ENCODE results near the gene PRR9. TPM values are rescaled to one million over a fixed set of nuclear protein-coding genes. Genes with fewer than 3 reads are reported as not detected.

Gene PRR9
- total and polyA plus RNA-seq, 2 experiments from 2014 or later: not detected

DNA sequence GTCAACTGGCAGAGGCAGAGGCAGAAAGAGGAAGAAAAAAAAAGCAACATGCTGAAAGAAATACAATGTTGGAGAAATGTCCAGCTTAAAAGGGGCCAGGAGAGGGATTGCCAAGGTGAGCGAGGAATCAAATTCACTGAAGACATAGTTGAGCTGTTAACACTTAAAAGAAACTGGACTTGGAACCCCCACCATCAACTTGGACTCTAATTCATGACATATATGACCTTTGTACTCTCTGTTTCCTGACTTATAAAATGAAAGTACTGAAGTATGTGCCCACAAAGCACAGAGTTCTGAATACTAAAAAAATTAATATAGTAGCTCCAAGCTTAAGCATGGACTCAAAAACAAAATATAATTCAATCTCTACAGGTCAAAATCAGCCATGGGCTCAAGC lies 16.1 kb downstream of the PRR9 start:
- H3K27me3 ChIP-seq (ENCODE audit: insufficient read depth): no peaks in the 10 kb centered on the region
- H3F3A ChIP-seq (replicated peaks; ENCODE audit: low read depth): no peaks in the 10 kb centered on the region
- DNase-seq (ENCODE audit: low spot score) (no peak), ATAC-seq (no peak)
- no peaks in the 10 kb centered on the region for H3K9me2 ChIP-seq (ENCODE audit: insufficient read depth)
- no peak overlapping the region for H2AFZ ChIP-seq
- no peaks in the 10 kb centered on the region; the same call in 1 of the 3 replicates for H3K9me3 Mint-ChIP-seq
- H3K27me3 Mint-ChIP-seq (ENCODE audit: insufficient read depth, low read depth, poor library complexity): peaks cover 2% of the 10 kb centered on the region
- no peaks in the 10 kb centered on the region for H4K20me1 ChIP-seq (replicated peaks; ENCODE audit: insufficient read depth)
- H3K36me3 ChIP-seq (ENCODE audit: insufficient read depth): no peaks in the 10 kb centered on the region
- H3K36me3 Mint-ChIP-seq (ENCODE audit: low read depth): no peaks in the 10 kb centered on the region
- no peak overlapping the region for H3K4me3 Mint-ChIP-seq
- no peak overlapping the region for H3K27ac Mint-ChIP-seq
- H3K4me1 ChIP-seq (ENCODE audit: insufficient read depth): no peaks in the 10 kb centered on the region
- no peaks in the 10 kb centered on the region for H3K4me1 Mint-ChIP-seq
- no peak overlapping the region for H3K4me2 ChIP-seq
- no peaks in the 10 kb centered on the region for H3K79me2 ChIP-seq (replicated peaks; ENCODE audit: insufficient read depth)
- no peak overlapping the region for H3K27ac ChIP-seq (ENCODE audit: low read depth)
- no peak overlapping the region for H3K4me3 ChIP-seq
- TF ChIP-seq ZNF331 (CRISPR knock-in tag; IDR thresholded peaks at IDR 0.05; ENCODE audit: low read depth) (no peak), JUNB (IDR thresholded peaks at IDR 0.05; ENCODE audit: unreplicated experiment) (no peak)

GRCh38 chr1:153238527-153238926 lies 21.1 kb downstream of the PRR9 start:
- Histone ChIP-seq H3K27ac (ENCODE audit: low read depth) (no peak overlapping the region), H3K4me3 (no peak overlapping the region), H3K4me2 (no peak overlapping the region), H2AFZ (no peak overlapping the region), H3K9me2 (ENCODE audit: insufficient read depth) (no peaks in the 10 kb centered on the region), H3K27me3 (ENCODE audit: insufficient read depth) (no peaks in the 10 kb centered on the region), H3F3A (replicated peaks; ENCODE audit: low read depth) (no peaks in the 10 kb centered on the region), H3K4me1 (ENCODE audit: insufficient read depth) (no peaks in the 10 kb centered on the region), H4K20me1 (replicated peaks; ENCODE audit: insufficient read depth) (no peaks in the 10 kb centered on the region), H3K36me3 (ENCODE audit: insufficient read depth) (no peaks in the 10 kb centered on the region), H3K79me2 (replicated peaks; ENCODE audit: insufficient read depth) (no peaks in the 10 kb centered on the region)
- H3K27me3 Mint-ChIP-seq (ENCODE audit: insufficient read depth, low read depth, poor library complexity): no peaks in the 10 kb centered on the region
- TF ChIP-seq ETS1 (IDR thresholded peaks at IDR 0.05) (no peak), CTCF (conservative IDR thresholded peaks at IDR 0.05; ENCODE audit: low read depth in 2 of 2) (peak; percentile 47 to 64), EZH2 (IDR thresholded peaks at IDR 0.05; ENCODE audit: low read depth, unreplicated experiment) (no peak), ZNF331 (CRISPR knock-in tag; IDR thresholded peaks at IDR 0.05; ENCODE audit: low read depth) (no peak), JUNB (IDR thresholded peaks at IDR 0.05; ENCODE audit: unreplicated experiment) (no peak)
- H3K9me3 Mint-ChIP-seq: no peaks in the 10 kb centered on the region
- H3K27ac Mint-ChIP-seq: no peak overlapping the region
- DNase-seq (ENCODE audit: low spot score) (peak; percentile 51), ATAC-seq (peak; percentile 84)
- H3K4me1 Mint-ChIP-seq: no peaks in the 10 kb centered on the region
- no peaks in the 10 kb centered on the region for H3K36me3 Mint-ChIP-seq (ENCODE audit: low read depth)
- H3K4me3 Mint-ChIP-seq: no peak overlapping the region

- H3K4me3 Mint-ChIP-seq: no peak overlapping the region
- 0 out of 3 replicates have a peak, but pooled peaks cover 2% of the 10 kb centered on the region for H3K9me3 Mint-ChIP-seq
- H3K4me3 ChIP-seq: no peak overlapping the region
- no peak overlapping the region for H3K27ac Mint-ChIP-seq
- no peaks in the 10 kb centered on the region for H4K20me1 ChIP-seq (replicated peaks; ENCODE audit: insufficient read depth)
- DNase-seq (ENCODE audit: low spot score): no peak
- no peaks in the 10 kb centered on the region for H3K27me3 Mint-ChIP-seq (ENCODE audit: insufficient read depth, low read depth, poor library complexity)
- H3K36me3 Mint-ChIP-seq (ENCODE audit: low read depth): no peaks in the 10 kb centered on the region
- no peak for ATAC-seq
- peaks cover 3% of the 10 kb centered on the region; the same call in 1 of the 2 replicates for H3K9me2 ChIP-seq (ENCODE audit: insufficient read depth)
- no peaks in the 10 kb centered on the region for H3K36me3 ChIP-seq (ENCODE audit: insufficient read depth)
- H3K79me2 ChIP-seq (replicated peaks; ENCODE audit: insufficient read depth): no peaks in the 10 kb centered on the region
- H3K4me1 ChIP-seq (ENCODE audit: insufficient read depth): no peaks in the 10 kb centered on the region
- no peaks in the 10 kb centered on the region for H3F3A ChIP-seq (replicated peaks; ENCODE audit: low read depth)
- H3K4me1 Mint-ChIP-seq: no peaks in the 10 kb centered on the region
- H3K4me2 ChIP-seq: no peak overlapping the region
- no peaks in the 10 kb centered on the region for H3K27me3 ChIP-seq (ENCODE audit: insufficient read depth)
- no peak overlapping the region for H2AFZ ChIP-seq
- H3K27ac ChIP-seq (ENCODE audit: low read depth): no peak overlapping the region
- TF ChIP-seq EZH2 (IDR thresholded peaks at IDR 0.05; ENCODE audit: low read depth, unreplicated experiment) (no peak), ZNF331 (CRISPR knock-in tag; IDR thresholded peaks at IDR 0.05; ENCODE audit: low read depth) (no peak), ZNF114 (CRISPR knock-in tag; IDR thresholded peaks at IDR 0.05) (no peak), JUNB (IDR thresholded peaks at IDR 0.05; ENCODE audit: unreplicated experiment) (no peak), STAT1 (IDR thresholded peaks at IDR 0.05; ENCODE audit: unreplicated experiment) (no peak), CTCF (conservative IDR thresholded peaks at IDR 0.05; ENCODE audit: low read depth in 2 of 2) (no peak), CREB1 (CRISPR knock-in tag; IDR thresholded peaks at IDR 0.05; ENCODE audit: low read depth) (no peak), ETS1 (IDR thresholded peaks at IDR 0.05) (no peak)
These were observed 24.8 kb downstream of the PRR9 start for GRCh38 chr1:153242160-153242559.
